Suprapubic skin (tissue), 4 donors: ENCODE results near the gene NELL1. TPM values are rescaled to one million over a fixed set of nuclear protein-coding genes. Genes with fewer than 3 reads are reported as not detected.

Experiments
- DNase-seq, 2 donors: peaks; one replicate each; pipeline ENCODE4 v3.0.0-alpha.2; 2019; ENCODE audit warnings: low spot score in 2 of 2
- H3K27ac ChIP-seq: fragments of 200-600 bp; sonication (generic); one replicate; pipeline ENCODE4 v1.5.1; 2019
- H3K27me3 ChIP-seq: fragments of 200-600 bp; sonication (generic); one replicate; pipeline ENCODE4 v1.5.1; 2019
- H3K36me3 ChIP-seq: fragments of 200-600 bp; sonication (generic); one replicate; pipeline ENCODE4 v1.5.1; 2019
- H3K4me1 ChIP-seq: fragments of 200-600 bp; sonication (generic); one replicate; pipeline ENCODE4 v1.5.1; 2019
- H3K4me3 ChIP-seq: fragments of 200-600 bp; sonication (generic); one replicate; pipeline ENCODE4 v1.5.1; 2019; ENCODE audit warnings: mild to moderate bottlenecking
- H3K9me3 ChIP-seq: fragments of 200-600 bp; sonication (generic); one replicate; pipeline ENCODE4 v1.5.1; 2019
- EP300 ChIP-seq: sonication (generic); formaldehyde crosslinking; IDR thresholded peaks from one replicate; pipeline ENCODE4 v1.6.1; 2017; ENCODE audit warnings: antibody characterized with exemption
- POLR2A ChIP-seq, 2 donors: fragments of 450-650 bp; IDR thresholded peaks; one replicate each; pipeline ENCODE4 v1.6.1; 2017; ENCODE audit warnings: antibody characterized with exemption in 2 of 2, mild to moderate bottlenecking in 2 of 2, moderate library complexity in 2 of 2
- POLR2AphosphoS5 ChIP-seq, 3 donors: sonication (generic); formaldehyde crosslinking; IDR thresholded peaks; one replicate each; pipeline ENCODE4 v1.6.1; 2017; ENCODE audit warnings: antibody characterized with exemption in 3 of 3
- WGBS: methylation state at CpG from one replicate; pipeline ENCODE4 v1.1.5; 2018; 5-methylcytosine and 5-hydroxymethylcytosine counted together
- total RNA-seq, 4 donors: library from RNA; depleted of rRNA; stranded (reverse); fragments of >200 nt; gene quantifications; one replicate each; pipeline ENCODE4 v1.1.0, GENCODE V29; 2016
- TF ChIP-seq, protein P1 (sequence below), 2 donors: fragments of 200-600 bp in 1 of 2; fragments of 450-650 bp in 1 of 2; sonication (generic) in 1 of 2; IDR thresholded peaks; one replicate each; pipeline ENCODE4 v1.5.1; 2016 to 2019; ENCODE audit warnings: antibody characterized with exemption in 2 of 2, mild to moderate bottlenecking in 1 of 2, moderate library complexity in 1 of 2

NELL1 gene
- total RNA-seq, 4 donors from 2014 or later: 0.18 to 3.9 TPM; not detected in 2

DNA sequence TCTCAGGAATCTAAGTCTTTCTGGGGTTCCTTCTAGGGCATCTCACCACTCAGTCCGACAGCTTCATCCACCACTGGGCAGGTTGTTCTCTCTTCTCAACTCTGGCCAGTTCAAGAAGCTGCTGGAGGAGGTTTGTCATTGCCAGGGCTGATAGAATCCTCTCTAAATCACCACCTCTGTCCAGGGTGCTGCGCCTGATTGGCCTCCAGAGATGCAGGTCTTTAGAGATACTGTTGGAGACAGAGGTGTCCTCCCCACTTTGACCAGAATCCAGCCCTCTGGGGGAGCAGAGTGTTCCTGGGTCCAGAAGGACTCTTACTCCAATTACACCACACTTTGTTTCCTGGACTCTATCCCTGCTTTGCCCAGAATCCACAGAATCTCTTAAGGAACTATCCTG, 90.2 kb downstream of the NELL1 start:
- TF ChIP-seq EP300 (no peak), POLR2A (IDR thresholded peaks at IDR 0.05) (no peak), POLR2AphosphoS5 (IDR thresholded peaks at IDR 0.05) (no peak)
- TF ChIP-seq, protein P1, sequence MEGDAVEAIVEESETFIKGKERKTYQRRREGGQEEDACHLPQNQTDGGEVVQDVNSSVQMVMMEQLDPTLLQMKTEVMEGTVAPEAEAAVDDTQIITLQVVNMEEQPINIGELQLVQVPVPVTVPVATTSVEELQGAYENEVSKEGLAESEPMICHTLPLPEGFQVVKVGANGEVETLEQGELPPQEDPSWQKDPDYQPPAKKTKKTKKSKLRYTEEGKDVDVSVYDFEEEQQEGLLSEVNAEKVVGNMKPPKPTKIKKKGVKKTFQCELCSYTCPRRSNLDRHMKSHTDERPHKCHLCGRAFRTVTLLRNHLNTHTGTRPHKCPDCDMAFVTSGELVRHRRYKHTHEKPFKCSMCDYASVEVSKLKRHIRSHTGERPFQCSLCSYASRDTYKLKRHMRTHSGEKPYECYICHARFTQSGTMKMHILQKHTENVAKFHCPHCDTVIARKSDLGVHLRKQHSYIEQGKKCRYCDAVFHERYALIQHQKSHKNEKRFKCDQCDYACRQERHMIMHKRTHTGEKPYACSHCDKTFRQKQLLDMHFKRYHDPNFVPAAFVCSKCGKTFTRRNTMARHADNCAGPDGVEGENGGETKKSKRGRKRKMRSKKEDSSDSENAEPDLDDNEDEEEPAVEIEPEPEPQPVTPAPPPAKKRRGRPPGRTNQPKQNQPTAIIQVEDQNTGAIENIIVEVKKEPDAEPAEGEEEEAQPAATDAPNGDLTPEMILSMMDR (IDR thresholded peaks at IDR 0.05): no peak
- DNase-seq: no peak
- WGBS: 79% methylated on average over 2 of the region's 2 CpGs

GRCh38 chr11:20760811-20761210, 91.4 kb downstream of the NELL1 start:
- no peak for TF ChIP-seq EP300
- TF ChIP-seq POLR2AphosphoS5 (IDR thresholded peaks at IDR 0.05): no peak
- TF ChIP-seq, protein P1 (IDR thresholded peaks at IDR 0.05): no peak
- no peak for TF ChIP-seq POLR2A (IDR thresholded peaks at IDR 0.05)
- DNase-seq: no peak
- Histone ChIP-seq H3K4me1 (no peaks in the 10 kb centered on the region), H3K4me3 (no peak overlapping the region), H3K9me3 (peaks cover 4% of the 10 kb centered on the region), H3K27ac (no peak overlapping the region), H3K27me3 (no peaks in the 10 kb centered on the region), H3K36me3 (no peaks in the 10 kb centered on the region)
- WGBS: 92% methylated on average over 6 of the region's 6 CpGs

More for the DNA sequence above, 90.2 kb downstream of the NELL1 start:
- no peaks in the 10 kb centered on the region for H3K4me1 ChIP-seq
- no peak overlapping the region for H3K27ac ChIP-seq
- H3K36me3 ChIP-seq: no peaks in the 10 kb centered on the region
- no peaks in the 10 kb centered on the region for H3K27me3 ChIP-seq
- H3K4me3 ChIP-seq: no peak overlapping the region
- no peaks in the 10 kb centered on the region for H3K9me3 ChIP-seq

- H3K36me3 ChIP-seq: no peaks in the 10 kb centered on the region
- 76% methylated on average over 13 of the region's 13 CpGs for WGBS
- peaks cover 4% of the 10 kb centered on the region for H3K9me3 ChIP-seq
- TF ChIP-seq POLR2AphosphoS5 (IDR thresholded peaks at IDR 0.05) (no peak), EP300 (no peak)
- TF ChIP-seq, protein P1 (IDR thresholded peaks at IDR 0.05): no peak
- H3K4me1 ChIP-seq: no peaks in the 10 kb centered on the region
- H3K27ac ChIP-seq: no peak overlapping the region
- H3K27me3 ChIP-seq: no peaks in the 10 kb centered on the region
- no peak for DNase-seq
- H3K4me3 ChIP-seq: no peak overlapping the region
Observed at GRCh38 chr11:20762116-20762844, 92.9 kb downstream of the NELL1 start.

DNA sequence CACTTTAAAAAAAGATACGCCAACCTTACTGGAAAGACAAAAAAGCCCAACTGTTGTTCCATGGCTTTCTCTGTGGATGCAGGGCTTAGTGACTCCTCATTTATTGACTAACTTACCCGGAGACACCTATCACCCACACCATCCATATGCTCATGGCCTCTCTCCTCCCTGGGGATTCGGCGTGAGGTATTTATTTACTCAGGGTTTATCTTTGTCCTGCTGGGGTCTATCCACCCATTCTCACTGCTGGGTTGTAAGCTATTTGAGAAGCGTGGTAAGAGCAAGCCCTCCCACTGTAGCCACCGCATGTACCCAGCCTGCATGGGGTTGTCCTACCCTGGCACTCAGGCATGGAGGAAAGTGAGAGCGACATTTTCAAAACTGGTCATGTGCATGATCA, 93.6 kb downstream of the NELL1 start:
- TF ChIP-seq EP300: no peak
- TF ChIP-seq POLR2A (IDR thresholded peaks at IDR 0.05): no peak
- no peak for TF ChIP-seq POLR2AphosphoS5 (IDR thresholded peaks at IDR 0.05)
- TF ChIP-seq, protein P1 (IDR thresholded peaks at IDR 0.05): no peak
- no peak overlapping the region for H3K27ac ChIP-seq
- H3K4me3 ChIP-seq: no peak overlapping the region
- WGBS: 76% methylated on average over 7 of the region's 7 CpGs
- H3K27me3 ChIP-seq: no peaks in the 10 kb centered on the region
- H3K36me3 ChIP-seq: no peaks in the 10 kb centered on the region
- DNase-seq: no peak
- H3K9me3 ChIP-seq: peaks cover 4% of the 10 kb centered on the region
- no peaks in the 10 kb centered on the region for H3K4me1 ChIP-seq

DNA sequence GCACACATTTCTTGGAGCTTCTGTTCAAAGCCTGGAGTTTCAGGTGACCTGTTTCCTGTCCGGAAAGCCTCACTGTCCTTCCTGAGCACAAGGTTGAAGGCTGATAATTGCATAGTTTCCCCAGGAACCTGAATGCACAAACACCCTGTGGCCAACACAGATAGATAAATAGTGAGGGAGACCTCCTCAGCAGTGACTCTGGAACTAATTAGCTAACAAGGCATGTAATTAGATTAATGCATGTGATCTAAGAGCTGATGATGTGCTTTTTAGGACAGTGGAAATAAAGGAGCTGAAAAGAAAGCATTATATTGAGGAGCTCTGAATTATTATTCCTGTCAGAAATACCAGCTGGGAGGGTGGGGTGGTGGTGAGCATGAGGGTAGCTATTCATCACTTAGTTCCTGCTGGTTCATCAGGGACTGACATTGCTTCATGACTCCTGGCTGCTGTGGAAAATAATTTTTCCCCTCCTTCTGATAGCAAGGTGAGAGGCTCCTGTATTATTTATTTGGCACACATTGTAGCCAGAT, 101.1 kb downstream of the NELL1 start:
- WGBS: 62% methylated on average over 1 of the region's 1 CpG
- Histone ChIP-seq H3K9me3 (no peaks in the 10 kb centered on the region), H3K4me3 (no peak overlapping the region), H3K36me3 (no peaks in the 10 kb centered on the region), H3K27me3 (no peaks in the 10 kb centered on the region), H3K27ac (no peak overlapping the region), H3K4me1 (no peaks in the 10 kb centered on the region)
- DNase-seq: no peak
- no peak for TF ChIP-seq EP300
- TF ChIP-seq, protein P1 (IDR thresholded peaks at IDR 0.05): no peak
- TF ChIP-seq POLR2AphosphoS5 (IDR thresholded peaks at IDR 0.05): no peak
- no peak for TF ChIP-seq POLR2A (IDR thresholded peaks at IDR 0.05)
